HEK293 (cell line): ENCODE measurements around the gene GNPTG.

Experiments
- CTCF ChIA-PET: fragments of 350-600 bp; formaldehyde crosslinking; extraction: SDS; loops from one replicate; lab custom pipeline; 2021; ENCODE audit warnings: antibody characterized with exemption; lab: Yijun Ruan, JAX
- POLR2A ChIA-PET: fragments of 300-600 bp; formaldehyde crosslinking; extraction: SDS; loops from one replicate; lab custom pipeline; 2020; ENCODE audit warnings: antibody characterized with exemption, inconsistent platforms; lab: Yijun Ruan, JAX
- H3K27ac ChIP-seq: fragments of 200-500 bp; sonication (Bioruptor generic); 2 replicates; pipeline ENCODE4 v1.5.1; 2014; ENCODE audit warnings: low read depth, low read length, control low read depth, inconsistent platforms; ENCODE audit errors: extremely low read depth
- H3K36me3 ChIP-seq, 2 experiments: fragments of 200-500 bp in 1 of 2; sonication (Bioruptor generic) in 1 of 2; 1 replicate in 1 of 2; 2 replicates in 1 of 2; pipeline ENCODE4 v1.5.1; 2014 to 2017; ENCODE audit warnings: inconsistent platforms in 2 of 2, low read length in 2 of 2; ENCODE audit not compliant: control insufficient read depth in 2 of 2, insufficient read depth in 1 of 2
- H3K4me1 ChIP-seq: fragments of 200-500 bp; sonication (Bioruptor generic); 2 replicates; pipeline ENCODE4 v1.5.1; 2014; ENCODE audit warnings: mild to moderate bottlenecking, low read length, inconsistent platforms; ENCODE audit not compliant: control insufficient read depth, insufficient read depth
- H3K4me3 ChIP-seq: 2 replicates; pipeline ENCODE4 v1.5.1; 2011; ENCODE audit warnings: low read depth, mild to moderate bottlenecking, control low read depth, low read length, moderate library complexity
- H3K9me3 ChIP-seq: fragments of 200-500 bp; sonication (Bioruptor generic); 2 replicates; pipeline ENCODE4 v1.5.1; 2014; ENCODE audit warnings: low read depth, low read length, inconsistent platforms; ENCODE audit not compliant: control insufficient read depth, insufficient read depth
- EGR2 ChIP-seq: fragments of 450-650 bp; formaldehyde crosslinking; IDR thresholded peaks from 2 replicates; pipeline ENCODE4 v1.5.1; 2016; ENCODE audit warnings: low read depth, missing biosample characterization, missing genetic modification characterization
- HOXC10 ChIP-seq: sonication (generic); formaldehyde crosslinking; IDR thresholded peaks from 2 replicates; pipeline ENCODE4 v1.8.1; 2023; ENCODE audit warnings: mild to moderate bottlenecking, missing genetic modification reagents
- IKZF3 ChIP-seq: fragments of 450-650 bp; IDR thresholded peaks from 2 replicates; pipeline ENCODE4 v1.5.0; 2018; ENCODE audit warnings: missing biosample characterization, mild to moderate bottlenecking, missing genetic modification characterization, moderate library complexity
- SALL2 ChIP-seq: fragments of 450-650 bp; formaldehyde crosslinking; IDR thresholded peaks from 2 replicates; pipeline ENCODE4 v1.5.0; 2017; ENCODE audit warnings: missing biosample characterization, mild to moderate bottlenecking, missing genetic modification characterization, borderline replicate concordance
- SETDB1 ChIP-seq: IDR thresholded peaks from one replicate; pipeline ENCODE4 v1.6.1; 2017; ENCODE audit warnings: mild to moderate bottlenecking, low read length, moderate library complexity, mixed read lengths; ENCODE audit not compliant: insufficient read length
- SP2 ChIP-seq: fragments of 450-650 bp; formaldehyde crosslinking; IDR thresholded peaks from 2 replicates; pipeline ENCODE4 v1.5.1; 2016; ENCODE audit warnings: missing biosample characterization, missing genetic modification characterization
- ZBTB8A ChIP-seq: fragments of 450-650 bp; formaldehyde crosslinking; IDR thresholded peaks from 2 replicates; pipeline ENCODE4 v1.5.1; 2016; ENCODE audit warnings: missing biosample characterization, missing genetic modification characterization
- ZEB2 ChIP-seq: fragments of 450-650 bp; formaldehyde crosslinking; IDR thresholded peaks from 2 replicates; pipeline ENCODE4 v1.5.1; 2016; ENCODE audit warnings: missing biosample characterization, missing genetic modification characterization
- ZNF10 ChIP-seq: fragments of 450-650 bp; formaldehyde crosslinking; IDR thresholded peaks from 2 replicates; pipeline ENCODE4 v1.5.1; 2017; ENCODE audit warnings: missing biosample characterization, missing genetic modification characterization
- ZNF132 ChIP-seq: fragments of 450-650 bp; formaldehyde crosslinking; IDR thresholded peaks from 2 replicates; pipeline ENCODE4 v1.5.1; 2017; ENCODE audit warnings: missing biosample characterization, missing genetic modification characterization, borderline replicate concordance
- ZNF184 ChIP-seq: fragments of 450-650 bp; IDR thresholded peaks from 2 replicates; pipeline ENCODE4 v1.5.1; 2018; ENCODE audit warnings: missing biosample characterization, mild to moderate bottlenecking, missing genetic modification characterization
- ZNF302 ChIP-seq: fragments of 450-650 bp; formaldehyde crosslinking; IDR thresholded peaks from 2 replicates; pipeline ENCODE4 v1.5.1; 2016; ENCODE audit warnings: missing biosample characterization, missing genetic modification characterization, low read depth
- ZNF354C ChIP-seq: fragments of 450-650 bp; formaldehyde crosslinking; IDR thresholded peaks from 2 replicates; pipeline ENCODE4 v1.5.1; 2016; ENCODE audit warnings: missing biosample characterization, missing genetic modification characterization, low read depth, borderline replicate concordance
- ZNF423 ChIP-seq: fragments of 450-650 bp; formaldehyde crosslinking; IDR thresholded peaks from 2 replicates; pipeline ENCODE4 v1.5.1; 2016; ENCODE audit warnings: missing biosample characterization, missing genetic modification characterization
- ZNF433 ChIP-seq: fragments of 450-650 bp; formaldehyde crosslinking; IDR thresholded peaks from 2 replicates; pipeline ENCODE4 v1.5.1; 2016; ENCODE audit warnings: missing biosample characterization, missing genetic modification characterization, low read depth
- ZNF473 ChIP-seq: fragments of 450-650 bp; formaldehyde crosslinking; IDR thresholded peaks from 2 replicates; pipeline ENCODE4 v1.5.1; 2017; ENCODE audit warnings: missing biosample characterization, missing genetic modification characterization
- ZNF521 ChIP-seq: fragments of 450-650 bp; formaldehyde crosslinking; IDR thresholded peaks from 2 replicates; pipeline ENCODE4 v1.5.1; 2017; ENCODE audit warnings: missing biosample characterization, mild to moderate bottlenecking, missing genetic modification characterization
- ZNF558 ChIP-seq: fragments of 450-650 bp; formaldehyde crosslinking; IDR thresholded peaks from 2 replicates; pipeline ENCODE4 v1.5.1; 2016; ENCODE audit warnings: missing biosample characterization, missing genetic modification characterization
- ZNF560 ChIP-seq: fragments of 450-650 bp; formaldehyde crosslinking; IDR thresholded peaks from 2 replicates; pipeline ENCODE4 v1.5.1; 2017; ENCODE audit warnings: missing biosample characterization, missing genetic modification characterization, borderline replicate concordance
- ZNF600 ChIP-seq: fragments of 450-650 bp; formaldehyde crosslinking; IDR thresholded peaks from 2 replicates; pipeline ENCODE4 v1.5.1; 2016; ENCODE audit warnings: missing biosample characterization, missing genetic modification characterization
- ZNF837 ChIP-seq: fragments of 450-650 bp; formaldehyde crosslinking; IDR thresholded peaks from 2 replicates; pipeline ENCODE4 v1.5.1; 2016; ENCODE audit warnings: missing biosample characterization, missing genetic modification characterization
- TF ChIP-seq, protein P1 (sequence below): fragments of 450-650 bp; formaldehyde crosslinking; IDR thresholded peaks from 2 replicates; pipeline ENCODE4 v1.5.1; 2017; ENCODE audit warnings: missing biosample characterization, missing genetic modification characterization
- TF ChIP-seq, protein P2 (sequence below): fragments of 450-650 bp; formaldehyde crosslinking; IDR thresholded peaks from 2 replicates; pipeline ENCODE4 v1.5.1; 2016; ENCODE audit warnings: missing biosample characterization, missing genetic modification characterization, borderline replicate concordance
- TF ChIP-seq, protein P3 (sequence below): fragments of 450-650 bp; IDR thresholded peaks from 2 replicates; pipeline ENCODE4 v1.5.1; 2018; ENCODE audit warnings: missing biosample characterization, mild to moderate bottlenecking, missing genetic modification characterization
- TF ChIP-seq, protein P4 (sequence below): IDR thresholded peaks from 2 replicates; pipeline ENCODE4 v1.6.1; 2011; ENCODE audit warnings: mild to moderate bottlenecking, low read depth, low read length, borderline replicate concordance
- TF ChIP-seq, protein P5 (sequence below): fragments of 450-650 bp; formaldehyde crosslinking; IDR thresholded peaks from 2 replicates; pipeline ENCODE4 v1.5.0; 2017; ENCODE audit warnings: missing biosample characterization, missing genetic modification characterization, borderline replicate concordance

GNPTG gene

DNA sequence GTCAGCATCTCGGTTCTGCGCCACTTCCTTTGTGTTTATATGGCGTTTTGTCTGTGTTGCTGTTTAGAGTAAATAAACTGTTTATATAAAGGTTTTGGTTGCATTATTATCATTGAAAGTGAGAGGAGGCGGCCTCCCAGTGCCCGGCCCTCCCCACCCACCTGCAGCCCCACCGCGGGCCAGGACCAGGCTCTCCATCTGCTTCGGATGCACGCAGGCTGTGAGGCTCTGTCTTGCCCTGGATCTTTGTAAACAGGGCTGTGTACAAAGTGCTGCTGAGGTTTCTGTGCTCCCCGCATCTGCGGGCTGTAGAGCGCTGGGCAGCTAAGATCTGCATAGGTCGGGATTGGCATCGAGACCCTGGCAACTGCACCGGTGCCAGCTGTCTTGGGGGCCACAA, 26.5 kb upstream of the GNPTG start:
- Histone ChIP-seq H3K36me3 (peaks cover 10 to 34% of the 10 kb centered on the region in 2 experiments; a peak in 2 of 3 replicates), H3K4me3 (no peak overlapping the region), H3K27ac (no peak overlapping the region), H3K4me1 (no peaks in the 10 kb centered on the region), H3K9me3 (no peaks in the 10 kb centered on the region)
- TF ChIP-seq EGR2 (tag by site-specific recombination) = no peak
- TF ChIP-seq, protein P1, sequence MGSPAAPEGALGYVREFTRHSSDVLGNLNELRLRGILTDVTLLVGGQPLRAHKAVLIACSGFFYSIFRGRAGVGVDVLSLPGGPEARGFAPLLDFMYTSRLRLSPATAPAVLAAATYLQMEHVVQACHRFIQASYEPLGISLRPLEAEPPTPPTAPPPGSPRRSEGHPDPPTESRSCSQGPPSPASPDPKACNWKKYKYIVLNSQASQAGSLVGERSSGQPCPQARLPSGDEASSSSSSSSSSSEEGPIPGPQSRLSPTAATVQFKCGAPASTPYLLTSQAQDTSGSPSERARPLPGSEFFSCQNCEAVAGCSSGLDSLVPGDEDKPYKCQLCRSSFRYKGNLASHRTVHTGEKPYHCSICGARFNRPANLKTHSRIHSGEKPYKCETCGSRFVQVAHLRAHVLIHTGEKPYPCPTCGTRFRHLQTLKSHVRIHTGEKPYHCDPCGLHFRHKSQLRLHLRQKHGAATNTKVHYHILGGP (tag by site-specific recombination) = no peak
- TF ChIP-seq, protein P2, sequence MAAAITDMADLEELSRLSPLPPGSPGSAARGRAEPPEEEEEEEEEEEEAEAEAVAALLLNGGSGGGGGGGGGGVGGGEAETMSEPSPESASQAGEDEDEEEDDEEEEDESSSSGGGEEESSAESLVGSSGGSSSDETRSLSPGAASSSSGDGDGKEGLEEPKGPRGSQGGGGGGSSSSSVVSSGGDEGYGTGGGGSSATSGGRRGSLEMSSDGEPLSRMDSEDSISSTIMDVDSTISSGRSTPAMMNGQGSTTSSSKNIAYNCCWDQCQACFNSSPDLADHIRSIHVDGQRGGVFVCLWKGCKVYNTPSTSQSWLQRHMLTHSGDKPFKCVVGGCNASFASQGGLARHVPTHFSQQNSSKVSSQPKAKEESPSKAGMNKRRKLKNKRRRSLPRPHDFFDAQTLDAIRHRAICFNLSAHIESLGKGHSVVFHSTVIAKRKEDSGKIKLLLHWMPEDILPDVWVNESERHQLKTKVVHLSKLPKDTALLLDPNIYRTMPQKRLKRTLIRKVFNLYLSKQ (tag by site-specific recombination) = no peak
- TF ChIP-seq ZNF560 (tag by site-specific recombination) = no peak
- TF ChIP-seq IKZF3 (tag by site-specific recombination) = no peak
- no peak for TF ChIP-seq SP2 (tag by site-specific recombination)
- TF ChIP-seq ZNF600 (tag by site-specific recombination) = no peak
- TF ChIP-seq ZNF837 (tag by site-specific recombination) = no peak
- TF ChIP-seq SETDB1 = no peak
- no peak for TF ChIP-seq ZEB2 (tag by site-specific recombination)
- TF ChIP-seq, protein P3, sequence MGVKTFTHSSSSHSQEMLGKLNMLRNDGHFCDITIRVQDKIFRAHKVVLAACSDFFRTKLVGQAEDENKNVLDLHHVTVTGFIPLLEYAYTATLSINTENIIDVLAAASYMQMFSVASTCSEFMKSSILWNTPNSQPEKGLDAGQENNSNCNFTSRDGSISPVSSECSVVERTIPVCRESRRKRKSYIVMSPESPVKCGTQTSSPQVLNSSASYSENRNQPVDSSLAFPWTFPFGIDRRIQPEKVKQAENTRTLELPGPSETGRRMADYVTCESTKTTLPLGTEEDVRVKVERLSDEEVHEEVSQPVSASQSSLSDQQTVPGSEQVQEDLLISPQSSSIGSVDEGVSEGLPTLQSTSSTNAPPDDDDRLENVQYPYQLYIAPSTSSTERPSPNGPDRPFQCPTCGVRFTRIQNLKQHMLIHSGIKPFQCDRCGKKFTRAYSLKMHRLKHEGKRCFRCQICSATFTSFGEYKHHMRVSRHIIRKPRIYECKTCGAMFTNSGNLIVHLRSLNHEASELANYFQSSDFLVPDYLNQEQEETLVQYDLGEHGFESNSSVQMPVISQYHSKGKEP (tag by site-specific recombination) = no peak
- no peak for TF ChIP-seq ZNF132 (tag by site-specific recombination)
- no peak for TF ChIP-seq ZNF354C (tag by site-specific recombination)
- no peak for TF ChIP-seq ZNF433 (tag by site-specific recombination)
- TF ChIP-seq SALL2 = no peak
- TF ChIP-seq, protein P4, sequence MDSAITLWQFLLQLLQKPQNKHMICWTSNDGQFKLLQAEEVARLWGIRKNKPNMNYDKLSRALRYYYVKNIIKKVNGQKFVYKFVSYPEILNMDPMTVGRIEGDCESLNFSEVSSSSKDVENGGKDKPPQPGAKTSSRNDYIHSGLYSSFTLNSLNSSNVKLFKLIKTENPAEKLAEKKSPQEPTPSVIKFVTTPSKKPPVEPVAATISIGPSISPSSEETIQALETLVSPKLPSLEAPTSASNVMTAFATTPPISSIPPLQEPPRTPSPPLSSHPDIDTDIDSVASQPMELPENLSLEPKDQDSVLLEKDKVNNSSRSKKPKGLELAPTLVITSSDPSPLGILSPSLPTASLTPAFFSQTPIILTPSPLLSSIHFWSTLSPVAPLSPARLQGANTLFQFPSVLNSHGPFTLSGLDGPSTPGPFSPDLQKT = no peak
- TF ChIP-seq ZNF10 (tag by site-specific recombination) = no peak
- ChIA-PET POLR2A (interaction anchor here (1.3 to 1.8 kb wide), 2 partner anchors 13 to 18 kb away, joined by 5 to 7 read pairs; no protein-coding TSS in a partner anchor), CTCF (interaction anchor here (1.0 kb wide), 1 partner anchor 37 kb away, joined by 4 read pairs; no protein-coding TSS in a partner anchor)

DNA sequence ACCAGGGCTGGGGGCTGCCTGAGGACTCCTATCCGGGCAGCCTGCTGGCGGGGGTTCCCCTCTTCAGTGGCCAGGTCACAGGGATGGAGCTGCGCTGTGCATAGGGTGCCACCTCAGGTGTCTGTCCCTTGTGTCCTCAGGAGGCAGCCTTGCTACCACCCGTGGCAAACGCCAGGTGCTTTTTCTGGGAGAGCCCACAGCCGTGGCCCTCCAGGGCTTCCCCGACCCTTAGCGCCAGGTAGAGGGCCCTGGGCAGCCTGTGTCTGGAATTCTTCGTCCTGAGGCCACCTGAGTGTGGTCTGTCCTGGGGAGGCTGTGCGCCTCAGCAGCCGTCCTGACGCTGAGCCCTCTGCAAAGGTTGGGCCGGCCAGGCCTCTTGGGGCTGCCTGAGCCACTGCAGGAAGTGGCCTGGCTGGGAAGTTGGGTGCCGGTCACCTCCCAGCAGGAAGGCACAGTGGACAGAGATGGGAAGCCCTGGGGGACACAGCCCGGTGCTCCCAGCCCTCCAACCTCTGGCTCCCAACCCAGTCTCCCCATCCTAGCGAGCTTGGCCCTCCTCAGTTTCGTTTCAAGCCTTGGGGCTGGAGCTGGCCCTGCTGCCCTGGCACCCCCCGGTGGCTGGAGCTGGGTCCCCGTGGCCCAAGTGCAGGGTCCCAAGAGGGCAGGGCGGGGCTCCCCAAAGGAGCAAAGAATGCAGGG, 25.9 kb upstream of the GNPTG start:
- Histone ChIP-seq H3K9me3 (no peaks in the 10 kb centered on the region), H3K27ac (no peak overlapping the region), H3K4me3 (no peak overlapping the region), H3K4me1 (no peaks in the 10 kb centered on the region), H3K36me3 (peaks cover 10 to 29% of the 10 kb centered on the region in 2 experiments; a peak in 2 of 3 replicates)
- ChIA-PET CTCF (interaction anchor here (0.6 to 1.0 kb wide), 2 partner anchors 37 to 82 kb away, joined by 3 to 4 read pairs; no protein-coding TSS in a partner anchor), POLR2A (interaction anchor here (0.6 to 1.8 kb wide), 7 partner anchors 9 to 564 kb away, joined by 3 to 7 read pairs (median 4); no protein-coding TSS in a partner anchor)
- TF ChIP-seq ZNF558 (tag by site-specific recombination) (no peak), HOXC10 (CRISPR knock-in tag) (no peak), SETDB1 (no peak), ZNF184 (no peak), ZBTB8A (tag by site-specific recombination) (no peak), ZNF423 (tag by site-specific recombination) (no peak), ZNF473 (tag by site-specific recombination) (no peak), ZNF302 (no peak), ZNF521 (no peak)
- TF ChIP-seq, protein P5, sequence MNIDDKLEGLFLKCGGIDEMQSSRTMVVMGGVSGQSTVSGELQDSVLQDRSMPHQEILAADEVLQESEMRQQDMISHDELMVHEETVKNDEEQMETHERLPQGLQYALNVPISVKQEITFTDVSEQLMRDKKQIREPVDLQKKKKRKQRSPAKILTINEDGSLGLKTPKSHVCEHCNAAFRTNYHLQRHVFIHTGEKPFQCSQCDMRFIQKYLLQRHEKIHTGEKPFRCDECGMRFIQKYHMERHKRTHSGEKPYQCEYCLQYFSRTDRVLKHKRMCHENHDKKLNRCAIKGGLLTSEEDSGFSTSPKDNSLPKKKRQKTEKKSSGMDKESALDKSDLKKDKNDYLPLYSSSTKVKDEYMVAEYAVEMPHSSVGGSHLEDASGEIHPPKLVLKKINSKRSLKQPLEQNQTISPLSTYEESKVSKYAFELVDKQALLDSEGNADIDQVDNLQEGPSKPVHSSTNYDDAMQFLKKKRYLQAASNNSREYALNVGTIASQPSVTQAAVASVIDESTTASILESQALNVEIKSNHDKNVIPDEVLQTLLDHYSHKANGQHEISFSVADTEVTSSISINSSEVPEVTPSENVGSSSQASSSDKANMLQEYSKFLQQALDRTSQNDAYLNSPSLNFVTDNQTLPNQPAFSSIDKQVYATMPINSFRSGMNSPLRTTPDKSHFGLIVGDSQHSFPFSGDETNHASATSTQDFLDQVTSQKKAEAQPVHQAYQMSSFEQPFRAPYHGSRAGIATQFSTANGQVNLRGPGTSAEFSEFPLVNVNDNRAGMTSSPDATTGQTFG (tag by site-specific recombination) = no peak
